GM18951 (cell line): ENCODE measurements around the gene CALR3.
"Not testable (repeated sequence)": the region's sequence is repeated elsewhere in the genome, so short reads cannot be mapped to it uniquely, and the experiment has no call there.

ENCODE experiments used
- POLR2A ChIP-seq: IDR thresholded peaks from 4 replicates; pipeline ENCODE4 v1.6.1; 2011; ENCODE audit warnings: mild to moderate bottlenecking; ENCODE audit not compliant: insufficient read length, insufficient read depth; ENCODE audit errors: extremely low read depth
- in situ Hi-C: fragments of 300-500 bp; cut with MboI; formaldehyde crosslinking; loops from one replicate; pipeline ENCODE4 v1.12.0; 2022; ENCODE audit warnings: low sequenced_read_pairs, mixed read lengths, inconsistent platforms; ENCODE audit not compliant: unreplicated experiment

The CALR3 gene, protein sequence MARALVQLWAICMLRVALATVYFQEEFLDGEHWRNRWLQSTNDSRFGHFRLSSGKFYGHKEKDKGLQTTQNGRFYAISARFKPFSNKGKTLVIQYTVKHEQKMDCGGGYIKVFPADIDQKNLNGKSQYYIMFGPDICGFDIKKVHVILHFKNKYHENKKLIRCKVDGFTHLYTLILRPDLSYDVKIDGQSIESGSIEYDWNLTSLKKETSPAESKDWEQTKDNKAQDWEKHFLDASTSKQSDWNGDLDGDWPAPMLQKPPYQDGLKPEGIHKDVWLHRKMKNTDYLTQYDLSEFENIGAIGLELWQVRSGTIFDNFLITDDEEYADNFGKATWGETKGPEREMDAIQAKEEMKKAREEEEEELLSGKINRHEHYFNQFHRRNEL

DNA sequence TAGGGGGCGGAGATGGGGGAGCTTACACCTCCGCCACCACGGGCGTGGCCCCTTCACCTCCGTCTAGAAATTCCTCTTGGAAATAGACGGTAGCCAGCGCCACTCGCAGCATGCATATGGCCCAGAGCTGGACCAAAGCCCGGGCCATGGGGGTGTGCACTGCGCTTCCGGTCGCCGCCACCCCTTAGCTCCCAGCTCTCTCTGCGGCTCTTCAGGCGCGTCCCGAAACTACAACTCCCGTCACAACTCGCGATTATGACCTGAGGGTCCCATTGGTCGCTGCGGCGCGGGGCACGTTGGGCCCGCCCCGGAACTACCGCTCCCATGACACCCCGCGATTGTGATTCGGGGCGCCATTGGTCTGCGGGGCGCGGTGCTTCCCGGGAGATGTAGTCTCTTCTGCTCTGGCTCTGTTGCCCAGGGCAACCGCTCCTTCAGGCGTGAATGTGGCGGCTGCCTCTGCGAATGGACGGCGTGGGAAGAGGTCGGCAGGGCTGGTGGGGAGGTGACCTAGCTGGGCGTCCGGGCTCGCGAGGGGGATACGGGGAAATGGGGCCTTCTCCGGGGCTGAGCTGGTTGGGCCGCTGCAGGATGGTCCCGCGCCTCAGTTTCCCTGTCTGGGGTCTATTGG lies at the start of gene CALR3, which contains the start of gene C19orf44:
CALR3 (minus strand) TSS at position 186 of the 631 bp plus-strand sequence; CDS start at position 148, 38 bp downstream.
C19orf44 (plus strand) TSS at position 413 of the 631 bp plus-strand sequence. CDS start 4,399 bp downstream, outside the sequence.
- in situ Hi-C loops, result no loop called here
- TF ChIP-seq POLR2A, result peak; percentile 79

DNA sequence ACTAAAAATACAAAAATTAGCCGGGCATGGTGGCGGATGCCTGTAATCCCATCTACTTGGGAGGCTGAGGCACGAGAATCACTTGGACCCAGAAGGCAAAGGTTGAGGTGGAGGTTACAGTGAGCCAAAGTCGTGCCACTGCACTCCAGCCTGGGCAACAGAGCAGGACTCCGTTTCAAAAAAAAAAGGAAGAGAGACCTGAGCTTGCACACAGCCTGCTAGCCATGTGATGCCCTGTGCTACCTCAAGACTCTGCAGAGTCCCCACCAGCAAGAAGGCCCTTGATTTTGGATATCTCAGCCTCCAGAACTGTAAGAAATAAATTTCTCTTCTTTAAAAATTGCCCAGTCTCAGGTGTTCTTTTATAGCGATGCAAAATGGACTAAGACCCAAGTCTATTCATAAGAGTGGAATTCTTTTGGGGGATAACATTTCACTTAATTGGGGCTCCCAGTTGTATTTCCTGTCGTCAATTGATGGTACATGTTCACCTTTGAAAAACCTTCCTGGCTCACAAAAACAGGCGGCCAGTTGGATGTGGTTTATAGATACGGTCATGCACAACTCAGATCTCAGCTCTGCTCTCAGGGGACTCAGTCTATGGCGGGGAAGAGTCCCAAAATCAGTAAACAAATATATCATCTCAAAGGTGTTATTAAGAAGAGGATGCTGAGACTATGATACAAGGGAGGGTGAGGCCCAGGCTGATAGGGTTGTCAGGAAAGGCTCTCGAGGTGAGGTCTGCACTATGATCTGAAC lies 48.7 kb upstream of the CALR3 start:
- in situ Hi-C loops, result no loop called here
- no peak for TF ChIP-seq POLR2A

DNA sequence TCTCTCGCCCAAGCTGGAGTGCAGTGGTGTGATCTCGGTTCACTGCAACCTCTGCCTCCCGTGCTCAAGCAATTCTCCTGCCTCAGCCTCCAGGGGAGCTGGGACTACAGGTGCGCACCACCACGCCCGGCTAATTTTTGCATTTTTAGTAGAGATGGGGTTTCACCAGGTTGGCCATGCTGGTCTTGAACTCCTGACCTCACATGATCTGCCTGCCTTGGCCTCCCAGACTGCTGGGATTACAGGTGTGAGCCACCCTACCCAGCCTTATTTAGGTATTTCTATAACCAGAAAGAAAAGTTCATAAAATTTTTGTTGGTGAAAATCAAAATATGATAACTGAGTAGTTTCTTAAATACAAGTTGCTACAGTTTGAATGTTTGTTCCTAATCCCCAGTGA lies 47.8 kb upstream of the CALR3 start:
- in situ Hi-C loops, result not testable (repeated sequence)

DNA sequence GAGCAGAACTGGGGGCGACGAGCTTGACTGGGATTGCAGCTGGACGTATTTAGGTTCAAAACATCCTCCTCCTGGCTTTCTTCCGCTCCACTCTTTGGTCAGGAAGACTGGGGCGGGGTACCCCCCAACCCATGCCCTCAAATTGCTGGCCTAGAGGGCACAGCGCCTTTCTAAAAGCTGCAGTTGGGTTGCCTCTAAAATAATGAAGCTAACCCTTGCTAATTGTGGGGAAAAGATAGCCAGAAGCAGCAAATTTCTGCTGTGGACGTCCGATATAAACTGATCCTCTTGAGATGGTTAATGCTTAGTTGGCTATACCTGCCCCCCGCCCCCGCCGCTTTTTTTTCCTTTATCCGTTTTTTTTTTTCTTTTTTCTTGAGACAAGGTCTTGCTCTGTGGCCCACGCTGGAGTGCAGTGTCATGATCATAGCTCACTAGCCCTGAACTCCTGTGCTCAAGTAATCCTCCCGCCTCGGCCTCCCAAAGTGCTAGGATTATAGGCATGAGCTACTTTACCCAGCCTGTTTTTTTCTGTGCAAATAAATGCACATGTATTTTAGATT lies 47.0 kb upstream of the CALR3 start:
- in situ Hi-C loops, result no loop called here
- no peak for TF ChIP-seq POLR2A

DNA sequence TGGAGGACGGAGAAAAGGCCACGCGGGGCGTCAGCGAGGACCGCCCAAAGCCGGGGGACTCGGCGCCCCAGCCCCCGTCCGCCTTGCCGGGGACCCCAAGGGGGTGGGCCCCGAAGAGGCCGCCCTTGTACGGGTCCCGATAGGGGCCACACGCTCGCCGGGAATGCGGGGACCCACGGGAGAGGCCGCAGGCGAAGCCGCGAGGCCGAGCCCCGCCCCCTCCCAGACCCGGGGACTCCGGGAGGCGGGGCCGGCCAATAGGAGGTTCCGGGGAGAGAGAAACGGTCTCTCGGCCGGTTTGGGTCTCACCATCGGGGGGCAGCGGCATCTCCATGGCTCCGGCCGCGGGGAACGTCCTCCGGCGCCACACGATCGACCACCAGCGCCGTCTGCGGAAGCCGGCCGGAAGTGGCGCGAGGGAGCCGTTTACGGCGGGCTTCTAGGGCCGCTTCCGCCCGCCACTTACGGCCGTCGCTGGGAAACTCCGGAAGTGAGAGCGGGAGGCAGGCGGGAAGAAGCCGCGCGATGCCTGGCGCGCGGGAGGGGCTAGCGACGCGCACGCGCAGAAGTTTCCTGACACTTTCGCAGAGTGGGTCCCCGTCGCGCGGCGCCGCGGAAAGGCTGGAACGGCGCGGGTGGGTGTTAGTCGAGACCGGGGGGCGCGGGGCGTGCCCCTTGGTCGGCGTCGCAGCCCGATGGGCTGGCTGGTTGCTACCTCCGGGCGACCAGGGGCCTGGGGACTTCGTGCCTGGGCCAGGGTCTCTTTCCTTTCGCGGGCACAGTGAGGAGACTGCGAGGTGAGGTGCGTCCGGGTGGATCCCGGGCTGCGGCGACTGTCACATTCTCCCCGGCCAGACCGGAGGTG lies 46.3 kb upstream of the CALR3 start, which contains the start of gene CHERP:
CHERP (minus strand) TSS at position 393 of the 865 bp plus-strand sequence; CDS start at position 334, 59 bp downstream.
- in situ Hi-C loops, result no loop called here
- peak; percentile 96 for TF ChIP-seq POLR2A

DNA sequence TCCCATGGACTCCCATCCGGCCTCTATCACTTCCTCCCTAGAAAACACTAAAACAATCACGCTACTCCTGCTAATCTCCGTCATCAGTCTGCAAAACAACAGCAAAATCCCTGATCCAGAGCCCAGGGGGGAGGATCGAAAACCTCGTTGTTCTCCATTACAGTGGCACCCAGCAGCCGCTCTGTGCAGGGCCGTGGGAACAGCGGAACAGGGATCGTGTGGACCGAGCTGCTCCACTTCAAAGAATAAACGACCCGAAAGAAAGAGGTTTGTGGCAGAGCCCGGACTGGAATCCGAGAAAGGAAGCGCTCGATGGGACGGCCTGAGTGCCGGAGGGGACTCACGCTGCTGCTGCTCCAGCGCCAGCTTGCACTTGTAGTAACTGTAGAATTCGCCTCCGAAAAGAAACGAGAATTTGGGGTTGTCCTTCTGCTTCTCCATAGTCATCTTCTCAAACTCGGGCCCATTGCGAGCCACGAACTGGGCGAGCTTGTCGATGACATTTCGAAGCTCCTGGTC lies 45.6 kb upstream of the CALR3 start:
- in situ Hi-C loops, result no loop called here

DNA sequence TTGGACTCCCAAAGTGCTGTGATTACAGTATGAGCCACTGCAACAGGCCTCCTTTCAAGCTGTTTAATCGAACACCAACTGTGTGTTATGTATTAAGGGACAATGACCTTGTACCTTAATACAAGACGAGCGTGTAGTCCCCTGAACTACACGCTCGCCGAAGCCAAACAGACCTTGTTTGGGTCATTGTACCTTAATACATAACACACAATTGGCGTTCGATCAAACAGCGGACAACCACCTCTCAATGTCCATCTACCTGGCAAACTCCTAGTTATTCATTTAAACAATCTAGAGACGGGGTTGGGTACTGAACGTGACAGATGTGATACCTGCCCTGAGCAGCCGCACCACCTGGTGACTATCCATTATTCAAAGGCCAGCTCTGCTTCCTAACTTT lies 45.0 kb upstream of the CALR3 start:
- in situ Hi-C loops, result no loop called here

More for the DNA sequence above, 45.6 kb upstream of the CALR3 start:
- TF ChIP-seq POLR2A, result no peak

DNA sequence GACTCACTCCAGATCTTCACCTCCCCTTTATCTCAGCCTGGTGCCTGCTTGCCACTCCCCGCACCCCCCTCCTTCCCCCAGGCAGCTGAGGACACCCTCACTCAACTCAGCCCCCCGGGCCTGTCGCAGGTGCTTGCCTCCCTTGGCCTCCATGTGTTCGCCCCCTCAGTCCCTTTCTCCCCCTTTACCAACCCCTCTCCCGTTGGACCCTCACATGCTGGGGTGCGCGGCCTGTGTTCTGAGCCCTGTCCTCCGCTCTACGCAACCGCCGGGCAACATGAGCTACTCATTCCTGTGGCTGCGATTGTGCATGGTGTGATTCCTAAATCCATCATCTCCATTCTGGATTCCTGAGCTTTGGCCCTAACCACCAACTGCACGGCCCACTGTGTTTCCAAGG lies 41.1 kb upstream of the CALR3 start:
- TF ChIP-seq POLR2A, result no peak
- in situ Hi-C loops, result no loop called here

More for the DNA sequence above, 45.0 kb upstream of the CALR3 start:
- TF ChIP-seq POLR2A, result no peak

DNA sequence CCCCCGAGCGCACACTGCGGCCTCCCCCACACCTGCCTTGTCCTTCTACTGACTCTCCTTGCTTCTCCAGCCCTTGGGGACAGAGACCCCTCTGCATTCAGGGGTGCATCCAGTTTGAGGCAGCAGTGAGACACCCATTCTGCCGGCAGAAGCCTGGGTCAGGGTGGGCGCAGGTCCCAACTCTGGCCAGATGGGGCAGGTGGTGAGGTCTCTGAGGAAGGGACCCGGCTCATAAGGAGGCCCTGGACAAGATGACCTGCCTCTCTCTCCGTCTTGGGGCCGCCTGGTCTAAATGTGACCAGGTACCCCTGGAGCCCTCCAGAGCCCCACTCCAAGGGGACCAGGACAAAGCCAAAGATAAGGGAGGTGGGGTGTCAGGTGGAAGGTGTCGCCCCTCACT lies 40.2 kb upstream of the CALR3 start:
- no peak for TF ChIP-seq POLR2A
- in situ Hi-C loops, result no loop called here

DNA sequence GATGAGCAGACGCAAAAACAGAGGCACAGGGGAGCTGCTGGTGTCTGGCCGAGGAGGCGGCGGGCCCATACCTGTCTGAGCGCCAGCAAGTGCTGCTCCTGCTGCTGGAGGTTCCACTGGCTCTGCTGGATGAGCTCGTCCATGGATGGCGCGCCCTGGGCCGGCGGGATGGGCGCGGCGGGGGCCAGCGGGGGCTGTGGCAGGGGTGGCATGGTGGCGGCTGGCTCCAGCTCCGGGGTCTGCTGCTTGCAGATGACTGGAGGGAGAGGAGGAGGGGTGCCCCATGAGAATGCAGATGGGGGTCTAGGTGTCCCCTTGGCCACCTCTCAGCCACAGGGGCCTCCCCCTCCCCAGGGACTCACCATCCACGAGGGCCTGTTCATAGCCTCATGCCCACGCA lies 39.4 kb upstream of the CALR3 start:
- in situ Hi-C loops, result no loop called here
- no peak for TF ChIP-seq POLR2A

DNA sequence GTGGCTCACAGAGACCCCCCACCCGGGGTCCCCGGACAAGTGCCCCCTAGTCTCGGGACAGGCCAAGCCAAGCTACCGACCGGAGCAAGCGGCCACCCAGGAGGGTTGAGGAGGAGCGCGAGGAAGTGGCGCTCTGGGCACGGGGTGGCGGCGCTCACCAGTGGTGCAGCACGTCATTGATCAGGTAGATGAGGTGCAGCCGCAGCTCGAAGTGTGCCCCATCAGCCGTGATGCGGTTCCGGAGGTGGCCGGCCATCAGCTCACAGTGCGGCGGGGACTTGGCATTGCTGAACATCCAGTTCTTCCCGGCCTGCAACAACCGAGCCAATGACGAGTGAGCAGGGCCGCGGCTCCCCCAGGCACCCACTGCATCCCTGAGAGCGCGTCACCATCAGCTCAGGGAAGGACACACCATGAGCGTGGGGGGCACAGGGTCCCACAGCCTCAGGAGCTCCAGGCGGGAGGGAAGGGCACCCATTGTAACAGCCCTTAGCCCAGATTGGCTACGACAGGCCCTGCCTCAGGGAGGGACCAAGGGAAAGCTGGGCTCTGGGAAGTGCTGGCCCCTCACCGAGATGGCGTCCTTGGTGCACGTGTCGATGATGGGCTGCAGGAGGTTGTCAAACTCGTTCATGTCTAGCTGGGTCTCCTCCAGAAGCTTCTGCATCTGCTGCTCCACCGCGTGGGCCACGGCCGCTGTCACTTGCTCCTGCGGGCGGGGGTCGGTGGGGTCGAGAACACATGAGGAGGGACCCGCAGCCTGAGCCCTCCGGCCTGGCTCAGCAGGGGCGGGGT lies 36.7 kb upstream of the CALR3 start:
- TF ChIP-seq POLR2A, result no peak
- in situ Hi-C loops, result no loop called here
